Activated T-cell treated with anti-CD3 and anti-CD28 coated beads, Interleukin-2, amount 50 U/mL, for 72 hours (primary cell): ENCODE measurements around the gene RAB11FIP3. TPM values are rescaled to one million over a fixed set of nuclear protein-coding genes. Genes with fewer than 3 reads are reported as not detected.
A peak's percentile ranks its signal among the peaks of the same experiment; 100 is the strongest.

Experiments used
- ATAC-seq, 2 donors: fragments of 150-1000 bp; cut with Tn5 transposase; replicated peaks in 1 of 2; 2 replicates each; pipeline ENCODE4 v1.10.0; 2021; ENCODE audit warnings: moderate library complexity in 2 of 2, mild to moderate bottlenecking in 1 of 2
- DNase-seq, 2 donors: peaks; one replicate each; pipeline ENCODE4 v3.0.0; 2021 to 2022; ENCODE audit warnings: mixed read lengths in 1 of 2
- H3K27ac Mint-ChIP-seq: one replicate; pipeline ENCODE4 v1.8.0; 2022; ENCODE audit warnings: mild to moderate bottlenecking, moderate library complexity, mixed read lengths
- H3K27me3 Mint-ChIP-seq: one replicate; pipeline ENCODE4 v1.8.0; 2022; ENCODE audit warnings: low read depth, mixed read lengths
- H3K36me3 Mint-ChIP-seq, 2 donors: one replicate each; pipeline ENCODE4 v1.8.0; 2022; ENCODE audit warnings: mixed read lengths in 2 of 2, mild to moderate bottlenecking in 1 of 2; ENCODE audit not compliant: insufficient read depth in 2 of 2
- H3K4me1 Mint-ChIP-seq: one replicate; pipeline ENCODE4 v1.8.0; 2022; ENCODE audit warnings: low read depth, mixed read lengths
- H3K4me3 Mint-ChIP-seq, 2 donors: one replicate each; pipeline ENCODE4 v1.8.0; 2022; ENCODE audit warnings: mild to moderate bottlenecking in 2 of 2, mixed read lengths in 2 of 2, moderate library complexity in 2 of 2
- H3K9me3 Mint-ChIP-seq, 2 donors: one replicate each; pipeline ENCODE4 v1.8.0; 2022; ENCODE audit warnings: mixed read lengths in 2 of 2
- total RNA-seq, 2 donors: library from RNA; stranded (reverse); gene quantifications; one replicate each; pipeline ENCODE4 v1.2.3, GENCODE V29; 2022

The RAB11FIP3 gene
- total RNA-seq, 2 donors from 2014 or later: 39.7 to 40.5 TPM

GRCh38 chr16:398561-399339, 26.7 kb upstream of the RAB11FIP3 start:
- no peak for ATAC-seq
- H3K4me3 Mint-ChIP-seq: peak overlapping the region; percentile 41 to 76
- no peaks in the 10 kb centered on the region for H3K27me3 Mint-ChIP-seq

DNA sequence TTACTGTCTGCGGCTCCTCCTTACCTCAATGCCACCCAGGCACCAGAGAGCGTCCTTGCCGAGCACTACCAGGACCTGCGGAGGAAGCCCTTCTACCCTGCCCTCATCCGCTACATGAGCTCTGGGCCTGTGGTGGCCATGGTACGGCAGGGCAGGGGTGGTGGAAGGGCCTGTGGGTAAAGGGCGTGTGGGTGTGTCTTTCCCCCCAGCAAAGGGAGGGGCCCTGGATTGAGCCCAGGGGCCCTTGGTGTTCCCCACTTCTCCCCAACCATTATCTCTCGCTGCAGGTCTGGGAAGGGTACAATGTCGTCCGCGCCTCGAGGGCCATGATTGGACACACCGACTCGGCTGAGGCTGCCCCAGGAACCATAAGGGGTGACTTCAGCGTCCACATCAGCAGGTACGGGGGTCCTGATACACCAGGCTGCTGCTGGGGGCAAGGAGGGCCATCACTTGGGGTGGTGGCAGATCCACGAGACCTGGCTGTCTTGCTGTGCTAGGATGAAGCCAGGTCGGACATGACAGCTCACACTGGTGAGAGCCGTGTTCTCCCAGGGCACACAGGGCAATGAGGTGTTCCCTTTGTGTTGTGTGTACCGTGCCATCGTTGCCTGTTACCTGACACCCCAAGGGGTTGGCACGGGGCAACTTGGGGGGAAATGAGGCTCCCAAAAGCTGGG, 26.0 kb upstream of the RAB11FIP3 start:
- no peak for DNase-seq
- Mint-ChIP-seq H3K4me3 (peak overlapping the region in 1 of 2 donors; percentile 90), H3K27me3 (no peaks in the 10 kb centered on the region), H3K4me1 (peaks cover 28% of the 10 kb centered on the region), H3K36me3 (no peaks in the 10 kb centered on the region), H3K27ac (no peak overlapping the region), H3K9me3 (no peaks in the 10 kb centered on the region)
- ATAC-seq: no peak

More at GRCh38 chr16:398561-399339, 26.7 kb upstream of the RAB11FIP3 start:
- Mint-ChIP-seq H3K9me3 (no peaks in the 10 kb centered on the region), H3K36me3 (no peaks in the 10 kb centered on the region), H3K4me1 (peaks cover 28% of the 10 kb centered on the region), H3K27ac (no peak overlapping the region)
- no peak for DNase-seq

DNA sequence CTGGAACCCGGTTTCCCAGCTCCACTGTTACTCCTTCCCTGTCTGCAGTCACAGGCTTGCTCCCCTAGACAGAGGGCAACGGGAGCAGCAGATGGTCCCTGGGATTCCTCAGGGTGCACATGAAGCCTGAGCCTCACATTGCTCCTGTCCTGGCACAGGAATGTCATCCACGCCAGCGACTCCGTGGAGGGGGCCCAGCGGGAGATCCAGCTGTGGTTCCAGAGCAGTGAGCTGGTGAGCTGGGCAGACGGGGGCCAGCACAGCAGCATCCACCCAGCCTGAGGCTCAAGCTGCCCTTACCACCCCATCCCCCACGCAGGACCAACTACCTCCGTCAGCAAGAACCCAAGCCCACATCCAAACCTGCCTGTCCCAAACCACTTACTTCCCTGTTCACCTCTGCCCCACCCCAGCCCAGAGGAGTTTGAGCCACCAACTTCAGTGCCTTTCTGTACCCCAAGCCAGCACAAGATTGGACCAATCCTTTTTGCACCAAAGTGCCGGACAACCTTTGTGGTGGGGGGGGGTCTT, 25.3 kb upstream of the RAB11FIP3 start:
- no peak for DNase-seq
- Mint-ChIP-seq H3K27me3 (no peaks in the 10 kb centered on the region), H3K27ac (no peak overlapping the region), H3K4me1 (peaks cover 28% of the 10 kb centered on the region), H3K9me3 (no peaks in the 10 kb centered on the region), H3K4me3 (peak overlapping the region; percentile 90 to 95), H3K36me3 (no peaks in the 10 kb centered on the region)
- ATAC-seq: no peak

DNA sequence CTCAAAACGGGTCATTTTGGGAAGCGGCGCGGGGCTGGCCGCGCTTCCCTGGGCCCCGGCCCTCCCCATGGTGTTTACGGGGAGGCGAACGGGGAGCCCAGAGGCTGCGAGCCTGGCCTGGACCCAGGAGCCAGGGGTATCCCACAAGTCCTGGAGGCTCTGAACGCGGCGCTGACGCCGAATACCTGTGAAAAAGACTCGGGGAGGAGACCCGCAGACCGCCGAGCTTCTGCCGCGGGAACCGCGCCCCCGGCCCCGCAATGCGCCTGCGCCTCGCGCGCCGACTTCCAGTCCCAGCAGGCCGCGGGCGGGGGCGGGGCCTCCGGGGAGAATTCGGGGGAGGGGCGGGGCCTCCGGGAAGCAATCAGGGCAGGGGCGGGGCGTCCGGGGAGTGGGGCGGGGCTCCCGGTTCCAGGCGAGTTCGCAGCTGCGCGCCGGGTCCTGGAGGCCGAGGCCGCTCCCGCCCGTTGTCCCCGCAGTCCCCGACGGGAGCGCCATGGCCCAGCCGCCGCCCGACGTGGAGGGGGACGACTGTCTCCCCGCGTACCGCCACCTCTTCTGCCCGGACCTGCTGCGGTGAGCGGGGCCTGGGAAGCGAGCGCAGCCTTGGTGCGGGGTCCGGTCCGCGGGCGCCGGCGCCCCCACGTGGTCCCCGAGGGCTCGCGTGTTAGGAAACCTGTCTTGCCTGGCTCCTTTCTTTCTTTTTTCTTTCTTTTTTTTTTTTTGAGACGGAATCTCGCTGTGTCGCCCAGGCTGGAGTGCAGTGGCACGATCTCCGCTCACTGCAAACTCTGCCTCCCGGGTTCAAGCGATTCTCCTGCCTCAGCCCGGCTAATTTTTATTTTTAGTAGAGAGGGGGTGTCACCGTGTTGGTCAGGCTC, 23.7 kb upstream of the RAB11FIP3 start, which contains the start of gene DECR2:
Gene DECR2 (plus strand): TSS at position 418 of the 881 bp plus-strand sequence. CDS start 79 bp downstream, at position 497.
- no peaks in the 10 kb centered on the region for H3K9me3 Mint-ChIP-seq
- peak within 1 kb of the TSS; percentile 91 for H3K27ac Mint-ChIP-seq
- H3K4me1 Mint-ChIP-seq: peaks cover 19% of the 10 kb centered on the region
- peak within 1 kb of the TSS; percentile 90 to 95 for H3K4me3 Mint-ChIP-seq
- H3K36me3 Mint-ChIP-seq: no peaks in the 10 kb centered on the region
- H3K27me3 Mint-ChIP-seq: no peaks in the 10 kb centered on the region
- DNase-seq: peak; percentile 95 to 97
- ATAC-seq: peak; percentile 85 to 89

- ATAC-seq (no peak), DNase-seq (no peak)
- Mint-ChIP-seq H3K9me3 (no peaks in the 10 kb centered on the region), H3K27me3 (no peaks in the 10 kb centered on the region), H3K4me3 (no peak overlapping the region), H3K36me3 (no peaks in the 10 kb centered on the region), H3K27ac (no peak overlapping the region), H3K4me1 (peaks cover 16% of the 10 kb centered on the region)
Measured at GRCh38 chr16:404971-405486, 20.4 kb upstream of the RAB11FIP3 start.

GRCh38 chr16:405548-406506, 19.6 kb upstream of the RAB11FIP3 start:
- H3K27me3 Mint-ChIP-seq: no peaks in the 10 kb centered on the region
- ATAC-seq (no peak), DNase-seq (no peak)
- H3K4me3 Mint-ChIP-seq: no peak overlapping the region
- H3K36me3 Mint-ChIP-seq: no peaks in the 10 kb centered on the region
- no peaks in the 10 kb centered on the region for H3K9me3 Mint-ChIP-seq
- H3K27ac Mint-ChIP-seq: no peak overlapping the region
- H3K4me1 Mint-ChIP-seq: peaks cover 8% of the 10 kb centered on the region

DNA sequence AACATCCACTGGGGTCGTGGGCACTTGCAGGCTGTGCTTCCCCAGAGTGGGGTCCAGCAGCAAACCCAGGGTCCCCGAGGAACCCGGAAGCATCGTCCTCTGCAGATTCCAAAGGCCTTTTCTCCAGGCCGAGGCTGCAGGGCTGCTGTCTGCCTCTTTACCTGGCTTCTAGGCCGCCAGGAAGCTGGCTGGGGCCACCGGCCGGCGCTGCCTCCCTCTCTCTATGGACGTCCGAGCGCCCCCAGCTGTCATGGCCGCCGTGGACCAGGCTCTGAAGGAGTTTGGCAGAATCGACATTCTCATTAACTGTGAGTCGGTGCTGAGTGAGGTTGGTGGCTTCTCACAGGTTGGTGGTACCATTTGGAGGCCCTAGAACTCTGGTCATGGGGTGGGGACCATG, 18.2 kb upstream of the RAB11FIP3 start:
- Mint-ChIP-seq H3K36me3 (no peaks in the 10 kb centered on the region), H3K4me3 (no peak overlapping the region), H3K27ac (no peak overlapping the region), H3K9me3 (no peaks in the 10 kb centered on the region), H3K4me1 (peaks cover 5% of the 10 kb centered on the region), H3K27me3 (no peaks in the 10 kb centered on the region)
- DNase-seq: no peak
- ATAC-seq: no peak

GRCh38 chr16:410516-411178, 14.8 kb upstream of the RAB11FIP3 start:
- H3K36me3 Mint-ChIP-seq: no peaks in the 10 kb centered on the region
- ATAC-seq (no peak), DNase-seq (no peak)
- no peak overlapping the region for H3K4me3 Mint-ChIP-seq
- no peaks in the 10 kb centered on the region for H3K4me1 Mint-ChIP-seq
- H3K27me3 Mint-ChIP-seq: no peaks in the 10 kb centered on the region
- no peak overlapping the region for H3K27ac Mint-ChIP-seq
- H3K9me3 Mint-ChIP-seq: no peaks in the 10 kb centered on the region

- H3K4me1 Mint-ChIP-seq: no peaks in the 10 kb centered on the region
- no peak overlapping the region for H3K27ac Mint-ChIP-seq
- ATAC-seq (no peak), DNase-seq (no peak)
- no peak overlapping the region for H3K4me3 Mint-ChIP-seq
- no peaks in the 10 kb centered on the region for H3K27me3 Mint-ChIP-seq
- no peaks in the 10 kb centered on the region for H3K9me3 Mint-ChIP-seq
- no peaks in the 10 kb centered on the region for H3K36me3 Mint-ChIP-seq
Measured at GRCh38 chr16:411576-412265, 13.7 kb upstream of the RAB11FIP3 start.

- H3K4me3 Mint-ChIP-seq: no peak overlapping the region
- ATAC-seq: no peak
Measured at GRCh38 chr16:414395-415169, 10.9 kb upstream of the RAB11FIP3 start.

More at GRCh38 chr16:414395-415169, 10.9 kb upstream of the RAB11FIP3 start:
- no peak for DNase-seq
- H3K36me3 Mint-ChIP-seq: no peaks in the 10 kb centered on the region
- no peaks in the 10 kb centered on the region for H3K4me1 Mint-ChIP-seq
- no peaks in the 10 kb centered on the region for H3K27me3 Mint-ChIP-seq
- H3K9me3 Mint-ChIP-seq: no peaks in the 10 kb centered on the region
- H3K27ac Mint-ChIP-seq: no peak overlapping the region
